Muscle of leg (tissue), 11 donors: ENCODE results near the gene ITGA2. TPM values are rescaled to one million over a fixed set of nuclear protein-coding genes. Genes with fewer than 3 reads are reported as not detected.

Experiments
- DNase-seq: peaks from one replicate; pipeline ENCODE4 v3.0.0; 2013
- H3K27ac ChIP-seq: one replicate; pipeline ENCODE4 v1.5.1; 2013; ENCODE audit warnings: mild to moderate bottlenecking, low read length, control low read depth
- H3K27me3 ChIP-seq: one replicate; pipeline ENCODE4 v1.6.1; 2013; ENCODE audit warnings: low read length; ENCODE audit not compliant: control insufficient read depth, insufficient read depth
- H3K36me3 ChIP-seq: one replicate; pipeline ENCODE4 v1.6.1; 2013; ENCODE audit warnings: low read length; ENCODE audit not compliant: control insufficient read depth, insufficient read depth
- H3K4me1 ChIP-seq: one replicate; pipeline ENCODE4 v1.6.1; 2013; ENCODE audit warnings: low read length; ENCODE audit not compliant: control insufficient read depth, insufficient read depth
- H3K4me3 ChIP-seq: one replicate; pipeline ENCODE4 v1.5.1; 2013; ENCODE audit warnings: low read length, control low read depth
- H3K9me3 ChIP-seq: replicated peaks from 2 replicates; pipeline ENCODE4 v1.6.1; 2013; ENCODE audit warnings: low read depth, low read length; ENCODE audit not compliant: control insufficient read depth
- WGBS: methylation state at CpG from one replicate; pipeline ENCODE4 v1.1.5; 2013; ENCODE audit warnings: missing lambda C conversion rate; ENCODE audit not compliant: insufficient coverage; 5-methylcytosine and 5-hydroxymethylcytosine counted together
- polyA plus RNA-seq, 8 donors: library from polyadenylated mRNA; unstranded; fragments of 120-200 nt; gene quantifications; one replicate each; pipeline versions ENCODE4 v1.2.1 to v1.2.3, GENCODE V29; 2013; ENCODE audit warnings: inconsistent platforms in 1 of 8, low replicate concordance in 1 of 8; ENCODE audit not compliant: insufficient read length in 8 of 8, insufficient read depth in 1 of 8
- total RNA-seq: library from RNA; stranded (reverse); fragments of 120-200 nt; gene quantifications from one replicate; pipeline ENCODE4 v1.2.4, GENCODE V29; 2013

The ITGA2 gene
- total and polyA plus RNA-seq, 9 donors: 6.0 to 27.7 (median 9.5) TPM

GRCh38 chr5:53013857-53014256 lies 24.7 kb downstream of the ITGA2 start:
- 100% methylated on average over 1 of the region's 2 CpGs for WGBS
- Histone ChIP-seq H3K36me3 (no peaks in the 10 kb centered on the region), H3K9me3 (no peaks in the 10 kb centered on the region), H3K4me1 (no peaks in the 10 kb centered on the region), H3K27ac (no peak overlapping the region), H3K27me3 (no peaks in the 10 kb centered on the region), H3K4me3 (no peak overlapping the region)
- DNase-seq: no peak

DNA sequence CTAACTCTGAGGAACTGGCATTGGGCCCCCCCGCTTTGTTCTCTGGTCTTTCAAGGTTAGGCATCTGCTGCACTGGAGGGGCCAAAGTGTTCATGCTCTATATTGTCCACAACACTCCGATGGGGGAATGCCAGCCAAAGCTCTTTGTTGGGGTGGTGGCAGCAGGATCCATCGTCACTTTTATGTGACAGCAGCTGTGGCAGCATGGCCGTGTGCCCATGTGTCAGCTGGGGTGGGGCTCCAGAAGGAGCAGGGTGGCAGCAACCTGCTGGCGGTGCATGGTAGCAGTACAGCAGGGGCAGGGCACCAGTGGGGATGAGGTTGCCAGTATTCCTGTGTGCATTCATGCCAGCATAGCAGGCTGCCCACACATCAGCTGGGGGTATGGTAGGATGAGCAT lies 28.2 kb downstream of the ITGA2 start:
- Histone ChIP-seq H3K27ac (no peak overlapping the region), H3K4me3 (no peak overlapping the region), H3K27me3 (no peaks in the 10 kb centered on the region), H3K4me1 (no peaks in the 10 kb centered on the region), H3K9me3 (no peaks in the 10 kb centered on the region), H3K36me3 (no peaks in the 10 kb centered on the region)
- WGBS: 89% methylated on average over 5 of the region's 5 CpGs
- DNase-seq: no peak

GRCh38 chr5:53017794-53018391 lies 28.7 kb downstream of the ITGA2 start:
- Histone ChIP-seq H3K9me3 (no peaks in the 10 kb centered on the region), H3K27ac (no peak overlapping the region), H3K27me3 (no peaks in the 10 kb centered on the region), H3K36me3 (no peaks in the 10 kb centered on the region), H3K4me3 (no peak overlapping the region), H3K4me1 (no peaks in the 10 kb centered on the region)
- DNase-seq: no peak
- 94% methylated on average over 10 of the region's 10 CpGs for WGBS

DNA sequence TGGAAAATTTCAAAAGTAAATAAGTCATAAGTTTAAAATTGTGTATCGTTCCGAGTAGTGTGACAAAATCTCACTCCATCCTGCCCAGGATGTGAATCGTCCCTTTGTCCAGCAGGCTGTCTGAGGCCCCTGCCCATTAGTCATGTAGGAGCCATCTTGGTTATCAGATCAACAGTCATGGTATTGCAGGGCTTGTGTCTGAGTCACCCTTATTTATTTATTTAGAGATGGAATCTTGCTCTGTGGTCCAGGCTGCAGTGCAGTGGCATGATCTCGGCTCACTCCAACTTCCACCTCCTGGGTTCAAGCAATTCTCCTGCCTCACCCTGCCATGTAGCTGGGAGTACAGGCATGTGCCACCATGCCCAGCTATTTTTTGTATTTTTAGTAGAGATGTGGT lies 30.2 kb downstream of the ITGA2 start:
- Histone ChIP-seq H3K27me3 (no peaks in the 10 kb centered on the region), H3K36me3 (no peaks in the 10 kb centered on the region), H3K4me3 (no peak overlapping the region), H3K27ac (no peak overlapping the region), H3K4me1 (no peaks in the 10 kb centered on the region), H3K9me3 (no peaks in the 10 kb centered on the region)
- WGBS: no CpG with 5 or more reads among the region's 4 CpGs
- no peak for DNase-seq

GRCh38 chr5:53022930-53023511 lies 33.9 kb downstream of the ITGA2 start:
- 63% methylated on average over 6 of the region's 6 CpGs for WGBS
- H3K27me3 ChIP-seq: no peaks in the 10 kb centered on the region
- H3K36me3 ChIP-seq: no peaks in the 10 kb centered on the region
- H3K9me3 ChIP-seq: no peaks in the 10 kb centered on the region
- DNase-seq: no peak
- no peak overlapping the region for H3K4me3 ChIP-seq
- H3K27ac ChIP-seq: no peak overlapping the region
- H3K4me1 ChIP-seq: no peaks in the 10 kb centered on the region

DNA sequence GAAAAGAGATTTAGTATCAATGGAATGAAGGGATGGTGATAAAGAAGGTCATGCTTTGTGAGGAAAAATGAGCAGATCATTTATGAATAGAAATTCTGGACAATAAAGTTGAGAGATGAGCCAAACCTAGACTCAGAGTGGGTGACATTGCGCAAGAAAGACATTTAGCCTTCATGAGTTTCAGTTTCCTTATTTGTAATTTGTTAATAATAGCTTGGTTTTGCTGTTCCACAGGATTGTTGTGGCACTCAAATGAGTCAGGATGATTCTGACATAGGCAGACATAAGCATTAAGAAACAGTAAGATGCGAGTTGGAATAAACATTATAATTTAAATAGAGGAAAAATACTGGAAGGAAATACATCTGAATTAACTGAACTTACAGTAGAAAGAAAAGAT lies 34.8 kb downstream of the ITGA2 start:
- Histone ChIP-seq H3K9me3 (no peaks in the 10 kb centered on the region), H3K27ac (no peak overlapping the region), H3K27me3 (no peaks in the 10 kb centered on the region), H3K36me3 (no peaks in the 10 kb centered on the region), H3K4me3 (no peak overlapping the region), H3K4me1 (no peaks in the 10 kb centered on the region)
- WGBS: 100% methylated on average over 1 of the region's 2 CpGs
- DNase-seq: peak; percentile 26

DNA sequence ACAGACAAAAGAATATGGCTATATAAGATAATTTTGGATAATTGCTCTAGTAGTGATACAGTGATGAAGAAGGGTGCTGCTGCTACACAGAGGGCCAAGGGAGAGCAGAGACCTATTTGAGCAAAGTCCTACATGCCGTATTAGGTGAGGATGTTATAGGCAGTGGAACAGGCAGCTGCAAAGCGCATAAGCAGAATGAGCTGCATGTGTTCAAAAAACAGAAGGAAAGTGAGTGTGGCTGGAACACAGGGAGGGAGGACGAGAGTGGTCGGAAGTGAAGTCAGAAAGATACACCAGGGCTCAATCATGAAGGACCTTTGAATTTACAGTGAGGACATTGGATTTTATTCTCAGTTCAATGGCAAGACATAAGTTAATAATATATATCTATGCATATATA lies 35.4 kb downstream of the ITGA2 start:
- 86% methylated on average over 2 of the region's 4 CpGs for WGBS
- Histone ChIP-seq H3K4me1 (no peaks in the 10 kb centered on the region), H3K27ac (no peak overlapping the region), H3K27me3 (no peaks in the 10 kb centered on the region), H3K4me3 (no peak overlapping the region), H3K36me3 (no peaks in the 10 kb centered on the region), H3K9me3 (no peaks in the 10 kb centered on the region)
- no peak for DNase-seq

- Histone ChIP-seq H3K27ac (no peak overlapping the region), H3K4me1 (no peaks in the 10 kb centered on the region), H3K36me3 (no peaks in the 10 kb centered on the region), H3K27me3 (no peaks in the 10 kb centered on the region), H3K4me3 (no peak overlapping the region), H3K9me3 (no peaks in the 10 kb centered on the region)
- DNase-seq: no peak
- 85% methylated on average over 4 of the region's 5 CpGs for WGBS
Observed at GRCh38 chr5:53025487-53025886, 36.3 kb downstream of the ITGA2 start.

DNA sequence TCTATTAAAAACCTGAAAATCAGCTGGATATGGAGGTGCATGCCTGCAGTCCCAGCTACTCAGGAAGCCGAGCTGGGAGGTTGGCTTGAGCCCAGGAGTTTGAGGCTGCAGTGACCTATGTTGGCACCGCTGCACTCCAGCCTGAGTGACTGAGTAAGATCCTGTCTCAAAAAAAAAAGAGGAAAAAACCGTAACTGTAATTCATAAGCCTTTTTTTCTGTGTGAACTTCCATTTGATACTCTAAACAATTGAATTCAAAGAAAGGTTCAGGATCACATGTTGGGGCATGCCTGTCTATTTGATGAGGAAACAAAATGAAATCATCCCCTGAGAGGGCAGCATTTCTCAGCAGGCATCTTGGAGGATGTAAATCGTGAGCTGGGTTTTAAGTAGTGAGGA lies 38.8 kb downstream of the ITGA2 start:
- DNase-seq: peak; percentile 23
- H3K36me3 ChIP-seq: no peaks in the 10 kb centered on the region
- H3K27me3 ChIP-seq: no peaks in the 10 kb centered on the region
- no peaks in the 10 kb centered on the region for H3K9me3 ChIP-seq
- H3K4me1 ChIP-seq: no peaks in the 10 kb centered on the region
- 51% methylated on average over 3 of the region's 4 CpGs for WGBS
- H3K4me3 ChIP-seq: no peak overlapping the region
- H3K27ac ChIP-seq: no peak overlapping the region

GRCh38 chr5:53029608-53030007 lies 40.5 kb downstream of the ITGA2 start:
- H3K27ac ChIP-seq: no peak overlapping the region
- no peaks in the 10 kb centered on the region for H3K36me3 ChIP-seq
- no peak for DNase-seq
- 67% methylated on average over 1 of the region's 1 CpG for WGBS
- H3K4me3 ChIP-seq: no peak overlapping the region
- H3K4me1 ChIP-seq: no peaks in the 10 kb centered on the region
- no peaks in the 10 kb centered on the region for H3K9me3 ChIP-seq
- H3K27me3 ChIP-seq: no peaks in the 10 kb centered on the region

DNA sequence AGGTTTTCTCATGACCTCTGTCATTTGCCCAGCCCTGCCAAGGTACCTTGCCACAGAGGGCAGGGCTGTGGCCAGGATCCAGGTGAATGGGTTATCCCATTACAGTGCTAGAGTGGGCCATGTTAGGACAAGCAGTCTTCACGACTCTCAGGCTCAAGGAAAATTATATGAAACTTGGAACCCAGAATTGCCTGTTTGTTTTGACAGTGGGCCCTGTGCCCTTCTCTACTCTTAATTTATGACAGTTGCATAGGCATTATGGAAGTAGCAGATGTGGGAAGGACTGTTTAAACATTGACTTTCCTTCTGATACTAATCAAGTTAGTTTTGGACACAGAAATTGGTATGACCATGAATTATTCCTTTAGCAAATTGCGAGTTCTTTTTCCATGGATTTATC lies 41.7 kb downstream of the ITGA2 start:
- Histone ChIP-seq H3K27me3 (no peaks in the 10 kb centered on the region), H3K27ac (no peak overlapping the region), H3K9me3 (no peaks in the 10 kb centered on the region), H3K36me3 (no peaks in the 10 kb centered on the region), H3K4me1 (no peaks in the 10 kb centered on the region), H3K4me3 (no peak overlapping the region)
- peak; percentile 67 for DNase-seq
- no CpG with 5 or more reads among the region's 2 CpGs for WGBS
